Activated CD8-positive, alpha-beta memory T cell treated with anti-CD3 and anti-CD28 coated beads for 4 hours (primary cell): ENCODE data around the gene EPG5.
"Not testable (repeated sequence)": the region's sequence is repeated elsewhere in the genome, so short reads cannot be mapped to it uniquely, and the experiment has no call there.

ENCODE experiments used
- DNase-seq, 2 donors: peaks; one replicate each; pipeline ENCODE4 v3.0.0-alpha.2; 2020; ENCODE audit warnings: low read depth in 2 of 2

EPG5 gene, protein sequence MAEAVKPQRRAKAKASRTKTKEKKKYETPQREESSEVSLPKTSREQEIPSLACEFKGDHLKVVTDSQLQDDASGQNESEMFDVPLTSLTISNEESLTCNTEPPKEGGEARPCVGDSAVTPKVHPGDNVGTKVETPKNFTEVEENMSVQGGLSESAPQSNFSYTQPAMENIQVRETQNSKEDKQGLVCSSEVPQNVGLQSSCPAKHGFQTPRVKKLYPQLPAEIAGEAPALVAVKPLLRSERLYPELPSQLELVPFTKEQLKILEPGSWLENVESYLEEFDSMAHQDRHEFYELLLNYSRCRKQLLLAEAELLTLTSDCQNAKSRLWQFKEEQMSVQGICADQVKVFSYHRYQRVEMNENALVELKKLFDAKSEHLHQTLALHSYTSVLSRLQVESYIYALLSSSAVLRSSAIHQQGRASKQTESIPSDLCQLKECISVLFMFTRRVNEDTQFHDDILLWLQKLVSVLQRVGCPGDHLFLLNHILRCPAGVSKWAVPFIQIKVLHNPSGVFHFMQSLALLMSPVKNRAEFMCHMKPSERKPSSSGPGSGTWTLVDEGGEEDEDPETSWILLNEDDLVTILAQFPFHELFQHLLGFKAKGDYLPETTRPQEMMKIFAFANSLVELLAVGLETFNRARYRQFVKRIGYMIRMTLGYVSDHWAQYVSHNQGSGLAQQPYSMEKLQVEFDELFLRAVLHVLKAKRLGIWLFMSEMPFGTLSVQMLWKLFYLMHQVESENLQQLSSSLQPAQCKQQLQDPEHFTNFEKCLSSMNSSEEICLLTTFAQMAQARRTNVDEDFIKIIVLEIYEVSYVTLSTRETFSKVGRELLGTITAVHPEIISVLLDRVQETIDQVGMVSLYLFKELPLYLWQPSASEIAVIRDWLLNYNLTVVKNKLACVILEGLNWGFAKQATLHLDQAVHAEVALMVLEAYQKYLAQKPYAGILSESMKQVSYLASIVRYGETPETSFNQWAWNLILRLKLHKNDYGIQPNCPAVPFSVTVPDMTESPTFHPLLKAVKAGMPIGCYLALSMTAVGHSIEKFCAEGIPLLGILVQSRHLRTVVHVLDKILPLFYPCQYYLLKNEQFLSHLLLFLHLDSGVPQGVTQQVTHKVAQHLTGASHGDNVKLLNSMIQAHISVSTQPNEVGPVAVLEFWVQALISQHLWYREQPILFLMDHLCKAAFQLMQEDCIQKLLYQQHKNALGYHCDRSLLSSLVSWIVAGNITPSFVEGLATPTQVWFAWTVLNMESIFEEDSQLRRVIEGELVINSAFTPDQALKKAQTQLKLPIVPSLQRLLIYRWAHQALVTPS (N-terminal part only)

DNA sequence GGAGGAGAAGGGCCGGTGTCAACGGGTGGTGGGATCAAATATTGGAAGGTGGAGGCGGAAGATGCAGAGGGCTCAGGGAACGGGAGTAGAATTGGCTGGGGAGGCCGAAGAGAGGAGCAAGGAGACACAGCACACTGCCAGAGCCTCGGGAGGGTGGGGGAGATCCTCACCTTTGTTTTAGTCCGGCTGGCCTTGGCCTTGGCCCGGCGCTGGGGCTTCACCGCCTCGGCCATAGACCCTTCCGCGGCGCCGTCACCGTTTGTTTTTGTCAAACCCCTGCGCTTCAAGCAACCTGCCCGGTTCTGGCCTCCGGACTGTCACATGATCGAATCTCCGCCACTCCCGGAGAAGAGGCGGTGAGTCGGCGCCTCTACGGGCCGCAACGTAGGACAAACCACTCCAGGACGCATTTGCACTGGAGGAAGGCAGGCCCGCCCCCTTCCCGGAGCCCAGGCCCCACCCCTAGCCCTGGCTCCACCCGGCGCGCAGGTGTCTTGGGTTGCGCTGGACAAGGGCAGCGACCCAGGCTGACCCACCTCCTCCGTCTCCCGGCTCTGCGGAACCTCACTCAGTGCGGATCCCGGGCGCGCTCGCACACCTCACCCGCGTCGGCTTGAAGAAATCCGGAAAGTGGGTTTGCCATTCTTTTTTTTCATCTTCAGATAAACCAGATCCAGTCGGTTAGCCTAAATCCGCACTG lies at the start of gene EPG5:
Gene EPG5, minus strand, starts transcription at position 323 of the 700 bp plus-strand sequence. Its CDS starts 90 bp downstream, at position 233.
- DNase-seq = peak; percentile 82

DNA sequence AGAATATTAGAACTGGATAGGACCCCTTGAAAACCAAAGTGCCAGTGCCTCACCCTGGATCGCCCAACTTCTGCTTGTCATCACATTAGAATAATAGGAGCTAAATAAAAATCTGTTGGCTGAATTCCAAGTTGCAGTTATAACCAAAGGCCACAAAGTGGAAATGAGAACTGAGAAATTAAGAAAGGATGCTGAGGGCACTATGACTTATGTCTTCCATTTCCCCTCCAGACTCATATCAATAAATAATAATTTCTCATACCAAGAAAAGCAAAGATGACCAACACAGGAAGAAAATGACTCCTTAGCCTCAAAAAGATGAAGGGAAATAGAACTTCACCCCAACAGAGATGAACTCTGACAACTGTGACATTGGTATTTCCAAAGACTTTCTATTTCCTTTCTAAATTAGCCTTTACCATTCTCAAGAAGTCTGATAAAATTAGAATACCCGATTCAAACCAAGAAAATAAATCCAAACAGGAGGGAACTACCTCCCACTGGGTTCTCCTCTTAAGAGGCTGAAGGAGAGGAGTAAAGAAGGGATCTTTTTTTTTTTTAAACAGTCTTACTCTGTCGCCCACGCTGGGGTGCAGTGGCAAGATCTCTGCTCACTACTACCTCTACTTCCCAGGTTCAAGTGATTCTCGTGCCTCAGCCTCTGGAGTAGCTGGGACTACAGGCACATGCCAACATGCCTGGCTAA lies 46.5 kb upstream of the EPG5 start:
- no peak for DNase-seq

DNA sequence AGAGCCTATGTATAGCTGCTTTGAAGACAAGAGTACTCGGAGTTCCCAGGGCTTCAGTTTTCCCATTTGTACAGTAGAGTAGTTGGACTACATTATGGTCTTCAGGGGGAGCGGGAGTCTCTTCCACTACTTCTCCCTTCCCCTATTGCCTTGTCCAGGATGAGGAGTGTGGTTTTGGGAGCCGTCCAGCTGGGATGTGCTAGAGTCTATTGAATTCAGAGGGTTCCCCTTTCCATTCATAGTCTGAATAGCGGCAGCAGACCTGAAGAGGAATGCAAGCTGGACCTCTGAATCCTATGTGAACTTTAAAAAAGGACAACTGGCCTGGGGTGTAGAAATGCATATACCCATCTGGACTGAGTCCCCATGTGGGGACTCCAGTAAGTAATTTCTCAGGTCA lies 43.5 kb upstream of the EPG5 start:
- DNase-seq = no peak

DNA sequence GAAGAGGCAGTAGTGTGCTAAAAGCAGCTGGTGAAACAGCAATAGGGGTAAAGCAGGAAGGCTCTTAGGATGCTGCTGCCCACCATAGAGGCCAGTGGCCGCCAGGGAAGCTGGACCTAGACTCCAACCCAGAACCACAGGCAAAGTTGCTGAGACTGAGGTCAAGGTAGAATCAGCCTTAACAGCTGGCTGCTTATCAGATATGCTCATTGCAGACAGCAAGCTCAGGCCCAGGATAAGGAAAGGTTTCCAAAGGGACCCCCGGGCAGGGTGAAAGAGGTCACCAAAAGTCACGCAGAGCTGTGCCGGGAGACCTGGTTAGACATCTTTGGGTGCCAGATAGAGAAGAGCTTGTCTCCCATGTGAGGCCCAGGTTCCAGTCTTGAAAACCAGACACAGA lies 42.9 kb upstream of the EPG5 start:
- no peak for DNase-seq

DNA sequence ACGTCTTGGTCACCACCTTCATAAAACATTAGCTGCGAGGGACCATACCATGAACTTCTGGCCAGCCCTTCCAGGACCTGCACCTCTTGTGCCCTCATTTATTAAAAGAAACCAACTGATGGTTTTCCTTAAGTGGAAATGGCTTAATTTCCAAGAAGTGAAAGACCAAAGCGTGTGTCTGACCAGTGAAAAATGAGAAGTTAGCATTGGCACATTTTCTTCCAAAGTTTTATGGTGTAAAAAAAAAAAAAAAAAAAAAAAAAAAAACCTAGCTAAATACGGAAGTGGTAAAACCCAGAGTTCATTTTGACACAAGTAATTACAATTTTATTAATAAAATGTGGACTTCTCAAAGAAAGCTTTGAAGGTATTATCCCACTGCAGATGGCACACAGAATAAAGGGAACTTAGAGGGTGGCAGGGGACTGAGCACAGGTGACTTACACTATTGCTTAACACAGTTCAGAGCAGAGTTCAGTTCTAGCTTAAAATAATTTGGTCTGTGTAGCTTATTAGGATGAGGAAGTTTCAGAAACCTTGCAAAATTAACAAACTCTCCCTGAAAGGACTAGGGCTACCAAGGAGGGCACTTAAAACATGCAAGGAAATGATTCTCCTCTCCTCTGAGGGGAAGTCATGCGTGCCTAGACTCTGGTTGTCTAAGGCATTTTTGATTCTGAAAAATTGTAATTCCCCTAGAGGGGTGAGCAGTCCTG lies 42.2 kb upstream of the EPG5 start:
- no peak for DNase-seq

DNA sequence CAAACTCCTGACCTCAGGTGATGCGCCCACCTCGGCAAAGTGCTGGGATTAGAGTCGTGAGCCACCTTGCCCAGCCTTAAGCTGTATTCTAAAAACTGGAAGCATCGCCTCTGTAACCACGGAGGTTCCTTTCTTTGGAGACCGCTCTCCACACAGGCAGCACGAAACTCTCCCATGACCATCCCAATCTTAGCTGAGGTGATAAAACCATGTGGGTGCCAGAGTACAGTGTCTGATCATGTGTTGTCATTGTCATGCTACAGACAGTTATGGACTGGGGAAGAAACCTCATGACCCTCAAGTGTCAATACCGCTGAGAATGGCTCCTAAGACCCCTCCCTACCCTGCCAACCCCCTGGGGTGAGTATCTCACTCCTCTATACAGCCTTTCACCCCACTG lies 41.4 kb upstream of the EPG5 start:
- DNase-seq = no peak

DNA sequence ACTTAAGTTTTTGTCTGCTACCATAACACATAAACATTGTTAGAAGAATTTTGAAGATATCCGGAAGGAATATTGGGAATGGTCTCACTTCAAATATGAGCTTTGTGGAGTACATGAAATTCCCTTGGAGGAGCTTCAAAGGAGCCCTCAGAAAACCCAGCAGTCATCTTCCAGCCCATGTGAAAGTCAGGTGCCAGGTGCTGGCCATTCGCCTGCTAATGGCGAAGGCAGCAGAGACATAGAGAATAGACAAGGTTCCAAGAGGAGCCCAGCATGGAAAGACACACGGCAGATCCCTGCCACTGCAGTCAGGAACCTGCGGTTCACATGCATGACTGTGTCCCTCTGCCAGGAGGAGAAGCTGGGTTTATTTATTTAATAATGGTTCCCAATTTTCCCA lies 40.0 kb upstream of the EPG5 start:
- no peak for DNase-seq

DNA sequence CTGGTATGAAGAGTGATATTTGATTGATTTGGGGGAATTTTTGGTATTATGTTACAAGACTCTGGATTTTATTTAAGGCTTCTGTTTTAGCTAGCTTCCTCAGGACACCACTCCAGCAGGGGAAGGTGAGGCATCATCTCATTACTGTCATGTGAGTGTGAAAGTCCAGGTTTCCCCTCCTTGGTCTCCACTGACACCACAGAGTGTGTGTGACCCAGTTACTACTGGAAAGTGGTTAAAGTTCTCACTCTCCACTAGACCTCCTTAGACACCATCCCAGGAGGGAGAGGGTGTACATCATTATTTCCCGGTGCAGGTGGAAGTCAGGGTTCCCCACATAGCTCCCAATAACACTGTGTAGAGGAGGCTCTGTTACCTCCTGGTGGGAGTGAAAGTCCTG lies 35.8 kb upstream of the EPG5 start:
- no peak for DNase-seq

DNA sequence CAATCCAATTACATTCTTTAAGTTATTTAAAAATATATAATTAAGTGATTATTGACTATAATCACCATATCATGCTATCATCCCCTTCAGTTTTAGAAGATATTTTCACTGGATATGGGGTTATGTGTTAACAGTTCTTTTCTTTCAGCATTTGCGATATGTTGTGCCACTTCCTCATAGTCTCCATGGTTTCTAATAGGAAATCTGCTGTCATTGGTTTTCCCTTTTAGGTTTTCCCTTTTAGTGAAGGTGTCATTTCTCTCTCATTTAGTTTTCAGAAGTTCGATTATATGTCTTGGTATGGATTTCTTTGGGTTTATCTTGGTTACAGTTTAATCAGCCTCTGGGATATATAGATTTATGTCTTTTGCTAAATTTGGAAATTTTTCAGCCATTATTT lies 34.8 kb upstream of the EPG5 start:
- no peak for DNase-seq

DNA sequence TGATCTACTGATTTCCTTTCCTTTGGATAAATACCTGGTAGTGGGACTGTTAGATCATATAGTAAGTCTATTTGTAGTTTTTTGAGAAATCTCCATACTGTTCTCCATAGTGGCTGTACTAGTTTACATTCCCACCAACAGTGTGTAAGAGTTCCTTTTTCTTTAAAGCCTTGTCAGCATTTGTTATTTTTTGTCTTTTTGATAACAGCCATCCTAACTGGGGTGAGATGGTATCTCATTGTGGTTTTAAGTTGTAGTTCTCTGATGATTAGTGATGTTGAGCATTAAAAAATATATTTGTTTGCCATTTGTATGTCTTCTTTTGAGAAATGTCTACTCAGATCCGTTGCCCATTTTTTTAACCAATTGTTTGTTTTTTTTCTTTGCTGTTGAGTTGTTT lies 33.9 kb upstream of the EPG5 start:
- DNase-seq = no peak

DNA sequence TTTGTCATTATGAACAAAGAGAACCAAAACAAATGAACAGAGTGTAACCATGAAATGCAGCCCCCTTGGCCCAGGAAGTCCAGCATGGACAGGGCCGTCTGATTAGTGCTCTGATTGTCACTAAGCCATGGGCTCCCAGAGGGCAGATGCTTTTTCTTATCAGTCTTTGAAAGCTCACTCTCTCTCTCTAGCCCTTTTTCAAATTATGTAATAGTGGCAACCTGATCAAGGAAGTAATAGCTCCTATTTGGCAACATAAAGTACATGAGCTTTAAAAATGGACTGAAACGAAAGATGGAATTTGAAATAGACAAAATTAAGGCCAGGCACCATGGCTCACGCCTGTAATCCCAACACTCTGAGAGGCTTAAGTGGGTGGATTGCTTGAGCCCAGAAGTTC lies 32.4 kb upstream of the EPG5 start:
- no peak for DNase-seq

DNA sequence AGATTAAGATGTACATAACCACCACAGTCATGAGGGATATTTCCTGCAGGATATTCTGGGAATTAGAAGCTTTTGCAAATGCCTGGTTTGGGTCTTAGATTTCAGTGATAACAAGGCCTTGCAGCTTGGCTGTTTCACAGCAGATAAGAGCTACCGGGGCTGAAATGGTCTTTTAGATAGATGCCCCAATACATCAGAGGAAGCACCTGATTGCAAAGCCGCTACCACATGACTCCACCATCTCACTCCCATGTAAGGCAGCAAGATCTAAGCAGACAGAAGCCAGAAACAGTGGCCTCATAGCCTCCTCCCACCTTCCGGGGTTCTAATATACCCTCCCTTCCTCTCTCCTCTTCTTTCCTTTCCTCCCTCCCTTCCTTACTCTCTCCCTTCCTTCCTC lies 31.1 kb upstream of the EPG5 start:
- DNase-seq = no peak

DNA sequence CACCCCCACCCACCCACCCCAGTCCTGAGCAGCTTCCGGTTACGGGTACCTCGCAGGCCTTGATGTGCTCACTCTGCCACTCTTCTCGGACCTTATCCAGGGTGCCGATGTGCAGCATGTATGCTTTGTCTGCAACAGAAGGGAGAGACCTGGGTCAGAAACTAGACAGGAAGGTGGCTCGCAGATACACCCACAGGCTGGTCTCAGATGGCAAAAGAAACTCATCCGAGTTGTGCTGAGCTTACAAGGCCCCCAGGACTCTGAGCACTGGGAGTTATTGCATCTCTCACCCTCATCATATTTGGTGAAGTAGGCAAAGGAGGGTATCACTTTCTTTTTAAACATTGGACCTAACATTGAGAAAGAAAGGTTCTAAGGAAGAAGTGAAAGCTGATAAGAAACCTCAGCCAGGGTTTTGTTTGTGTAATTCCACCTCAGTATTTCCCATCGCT lies 30.6 kb upstream of the EPG5 start:
- no peak for DNase-seq

DNA sequence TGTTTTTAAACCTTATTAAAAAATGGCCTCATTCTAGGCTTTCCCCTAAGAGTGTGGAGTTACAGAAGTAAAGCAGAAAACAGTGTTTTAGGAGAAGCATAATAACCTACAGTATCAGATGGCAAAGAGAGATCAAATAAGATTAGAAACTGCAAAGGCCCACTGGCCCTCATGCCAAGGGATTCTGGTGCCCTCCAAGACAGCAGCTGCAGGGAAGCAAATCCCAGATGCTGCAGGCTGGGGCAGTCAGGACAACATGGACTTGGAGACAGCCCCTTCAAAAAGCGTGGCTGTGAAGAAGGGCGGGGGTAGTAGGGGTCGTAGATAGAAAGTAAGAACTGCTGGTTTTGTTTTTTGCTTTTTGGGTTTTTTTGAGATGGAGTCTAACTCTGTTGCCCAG lies 28.3 kb upstream of the EPG5 start:
- no peak for DNase-seq

DNA sequence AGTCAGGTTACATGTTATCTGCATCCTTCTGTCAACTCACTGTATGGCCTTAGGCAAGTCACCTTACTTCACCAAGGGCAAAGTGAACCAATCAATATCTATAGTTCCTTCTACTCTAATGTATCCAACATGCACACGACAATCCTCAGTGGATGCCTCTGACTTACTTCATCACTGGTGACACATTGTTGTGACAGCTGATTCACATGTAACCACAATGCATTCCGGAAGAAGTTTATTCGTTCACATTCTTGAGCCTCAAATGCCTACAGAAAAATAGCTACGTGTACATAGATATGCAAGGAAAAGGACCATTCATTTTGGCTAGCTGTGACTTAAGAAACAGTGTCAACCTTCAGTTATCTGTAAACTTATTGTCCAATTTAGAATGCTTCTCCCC lies 26.3 kb upstream of the EPG5 start:
- DNase-seq = no peak

DNA sequence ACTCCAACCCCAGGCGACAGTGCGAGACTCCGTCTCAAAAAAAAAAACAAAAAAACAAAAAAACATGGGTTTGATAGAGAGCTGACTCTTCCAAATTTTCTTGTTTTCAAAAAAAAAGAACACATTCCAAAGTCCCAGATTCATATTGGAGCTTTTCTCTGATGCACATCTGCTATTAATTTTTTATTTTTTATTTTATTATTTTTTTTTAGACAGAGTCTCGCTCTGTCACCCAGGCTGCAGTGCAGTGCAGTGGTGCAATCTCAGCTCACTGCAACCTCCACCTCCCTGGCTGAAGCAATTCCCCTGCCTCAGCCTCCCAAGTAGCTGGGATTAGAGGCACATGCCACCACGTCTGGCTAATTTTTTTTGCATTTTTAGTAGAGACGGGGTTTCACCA lies 25.4 kb upstream of the EPG5 start:
- not testable (repeated sequence) for DNase-seq

DNA sequence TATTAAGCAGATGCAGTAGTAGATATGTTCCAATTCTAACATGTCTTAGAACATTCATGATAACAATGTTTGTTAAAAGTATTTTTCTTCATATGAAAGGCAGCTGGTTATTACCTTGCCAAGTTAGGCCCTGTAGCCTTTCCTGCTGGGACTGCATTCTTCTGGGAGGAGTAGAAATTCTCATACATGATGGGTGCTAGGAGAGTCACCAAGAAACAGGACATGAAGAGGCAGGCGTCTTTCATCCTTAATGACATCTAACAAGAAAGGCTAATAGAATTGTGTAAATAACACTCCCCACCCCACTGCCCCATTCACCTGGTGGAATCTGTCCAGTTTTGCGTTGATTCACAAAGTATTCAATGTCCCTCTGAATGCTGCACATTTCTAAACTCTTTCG lies 24.7 kb upstream of the EPG5 start:
- DNase-seq = no peak

DNA sequence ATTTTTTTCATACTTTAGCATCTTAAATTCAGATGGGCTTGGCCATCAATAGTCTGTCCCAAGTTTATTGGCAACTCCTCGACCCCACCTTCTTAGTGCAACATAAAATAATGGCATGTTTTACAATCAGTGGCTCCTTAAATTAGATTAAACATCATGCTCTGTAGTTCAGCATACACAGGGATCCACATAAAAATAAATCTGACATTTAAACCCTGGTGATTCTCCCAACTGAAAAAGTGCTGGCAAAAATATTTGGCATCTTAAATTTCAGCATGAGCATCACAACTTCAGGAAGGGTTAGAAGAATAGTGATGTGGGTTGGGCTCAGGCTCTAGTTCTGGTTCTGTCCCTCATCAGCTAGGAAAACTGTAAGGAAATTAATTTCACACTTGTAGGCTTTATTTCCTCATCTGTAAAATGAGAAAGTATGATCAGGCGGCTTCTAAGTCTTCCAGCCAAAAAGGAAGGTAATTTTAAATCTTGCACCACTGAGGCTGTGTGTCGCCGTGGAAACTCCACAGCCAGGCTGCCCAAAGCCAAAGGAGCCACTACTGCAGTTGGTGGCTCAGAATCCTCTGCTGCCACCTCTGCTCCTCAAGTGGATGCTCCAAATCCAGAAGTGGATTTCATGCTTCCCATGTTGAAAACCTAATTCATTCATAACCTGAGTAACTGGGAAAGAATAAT lies 17.6 kb upstream of the EPG5 start:
- no peak for DNase-seq

DNA sequence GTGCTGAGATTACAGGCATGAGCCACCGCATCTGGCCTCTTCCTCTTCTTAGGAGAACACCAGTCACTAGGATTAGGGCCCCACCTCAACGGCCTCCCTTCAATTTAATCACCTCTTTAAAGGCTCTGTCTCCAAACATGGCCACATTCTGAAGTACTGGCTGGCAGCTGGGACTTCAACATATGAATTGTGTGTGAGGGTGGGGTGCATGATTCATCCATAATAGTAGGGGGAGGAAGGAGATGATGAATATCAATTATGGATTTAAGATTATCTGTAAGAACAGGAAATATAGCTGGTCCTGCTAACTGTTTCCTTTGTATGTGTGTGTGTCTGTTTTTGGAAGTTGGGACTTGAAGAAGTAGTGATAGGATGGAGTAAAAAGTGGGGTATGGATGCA lies 14.7 kb upstream of the EPG5 start:
- DNase-seq = no peak

DNA sequence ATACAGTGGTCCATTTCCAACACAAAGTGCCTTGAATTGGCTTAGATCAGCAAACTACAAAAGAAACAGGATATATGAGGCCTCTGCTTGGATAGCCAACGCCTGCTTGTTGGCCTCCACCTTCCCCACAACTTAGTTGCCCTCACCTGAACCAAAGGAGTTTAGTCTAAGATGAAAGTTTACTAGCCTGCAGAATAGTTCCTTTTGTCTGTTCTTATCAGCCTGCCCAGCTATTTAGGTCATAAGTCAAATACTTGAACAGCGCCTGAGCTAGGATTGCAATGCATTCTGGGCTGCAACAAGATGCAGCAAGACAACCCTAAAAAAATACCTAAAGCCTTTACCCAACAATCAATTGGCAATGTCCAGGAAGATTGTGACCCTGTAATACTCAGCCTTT lies 13.1 kb upstream of the EPG5 start:
- DNase-seq = no peak
